SK-N-SH (cell line): ENCODE data around the gene IDI2. TPM values are rescaled to one million over a fixed set of nuclear protein-coding genes. Genes with fewer than 3 reads are reported as not detected.

ENCODE experiments used
- CTCF ChIA-PET: fragments of 300-600, 350-600 bp; formaldehyde crosslinking; extraction: SDS; loops from one replicate; lab custom pipeline; 2021; lab: Yijun Ruan, JAX
- POLR2A ChIA-PET: fragments of 350-600 bp; sonication (Branson Sonifier 250); formaldehyde crosslinking; extraction: SDS; loops from one replicate; lab custom pipeline; 2020; ENCODE audit warnings: antibody characterized with exemption, inconsistent platforms; lab: Yijun Ruan, JAX
- DNase-seq: peaks from one replicate; pipeline ENCODE4 v3.0.0; 2012
- H2AFZ ChIP-seq: fragments of 200-600 bp; sonication (generic); 2 replicates; pipeline ENCODE4 v1.8.1; 2016; ENCODE audit warnings: antibody characterized with exemption, mild to moderate bottlenecking, low read depth
- H3F3A ChIP-seq: fragments of 200-600 bp; sonication (generic); replicated peaks from 2 replicates; pipeline ENCODE3; 2016; ENCODE audit warnings: antibody characterized with exemption, mild to moderate bottlenecking; ENCODE audit not compliant: insufficient read depth
- H3K27ac ChIP-seq, 2 experiments: fragments of 200-500 bp in 1 of 2; fragments of 200-600 bp in 1 of 2; sonication (Bioruptor generic) in 1 of 2; sonication (generic), shearing (Covaris generic) in 1 of 2; 2 replicates each; pipeline versions ENCODE4 v1.5.1 to v1.6.1; 2014 to 2016; ENCODE audit warnings: low read depth in 2 of 2, inconsistent platforms in 1 of 2, low read length in 1 of 2, mild to moderate bottlenecking in 1 of 2, mixed read lengths in 1 of 2
- H3K27me3 ChIP-seq: fragments of 200-600 bp; sonication (generic), shearing (Covaris generic); 2 replicates; pipeline ENCODE4 v1.6.1; 2016; ENCODE audit warnings: mixed run types; ENCODE audit not compliant: insufficient read depth
- H3K36me3 ChIP-seq, 2 experiments: fragments of 200-500 bp in 1 of 2; fragments of 200-600 bp in 1 of 2; sonication (Bioruptor generic) in 1 of 2; sonication (generic) in 1 of 2; replicated peaks in 1 of 2; 2 replicates each; pipeline versions ENCODE3 to v1.5.1; 2014 to 2016; ENCODE audit warnings: low read length in 1 of 2, mild to moderate bottlenecking in 1 of 2; ENCODE audit not compliant: insufficient read depth in 2 of 2, control insufficient read depth in 1 of 2
- H3K4me1 ChIP-seq, 2 experiments: fragments of 200-500 bp in 1 of 2; fragments of 200-600 bp in 1 of 2; sonication (Bioruptor generic) in 1 of 2; sonication (generic), shearing (Covaris generic) in 1 of 2; 2 replicates each; pipeline versions ENCODE4 v1.5.1 to v1.6.1; 2014 to 2016; ENCODE audit warnings: low read depth in 1 of 2, low read length in 1 of 2, mixed run types in 1 of 2; ENCODE audit not compliant: insufficient read depth in 2 of 2, control insufficient read depth in 1 of 2
- H3K4me2 ChIP-seq: fragments of 200-600 bp; sonication (generic), shearing (Covaris generic); 2 replicates; pipeline ENCODE4 v1.6.1; 2017; ENCODE audit warnings: mixed run types
- H3K4me3 ChIP-seq, 2 experiments: fragments of 200-500 bp in 1 of 2; fragments of 200-600 bp in 1 of 2; sonication (Bioruptor generic) in 1 of 2; sonication (generic), shearing (Covaris generic) in 1 of 2; 2 replicates each; pipeline versions ENCODE4 v1.5.1 to v1.8.1; 2014 to 2016; ENCODE audit warnings: low read depth in 2 of 2, inconsistent platforms in 1 of 2, low read length in 1 of 2, mild to moderate bottlenecking in 1 of 2, mixed read lengths in 1 of 2, moderate library complexity in 1 of 2
- H3K79me2 ChIP-seq: fragments of 200-600 bp; sonication (generic); 2 replicates; pipeline ENCODE4 v1.8.1; 2017; ENCODE audit warnings: mild to moderate bottlenecking; ENCODE audit not compliant: insufficient read depth
- H3K9ac ChIP-seq: fragments of 200-600 bp; sonication (generic); 2 replicates; pipeline ENCODE4 v1.6.1; 2017; ENCODE audit warnings: mixed run types
- H3K9me2 ChIP-seq: fragments of 200-600 bp; sonication (generic); 2 replicates; pipeline ENCODE4 v1.6.1; 2017; ENCODE audit warnings: mixed run types
- H3K9me3 ChIP-seq: fragments of 200-600 bp; sonication (generic); 2 replicates; pipeline ENCODE4 v1.6.1; 2017; ENCODE audit warnings: mixed run types, mild to moderate bottlenecking, moderate library complexity
- H4K20me1 ChIP-seq: fragments of 200-600 bp; sonication (generic); 2 replicates; pipeline ENCODE4 v1.6.1; 2017; ENCODE audit warnings: mild to moderate bottlenecking, mixed run types; ENCODE audit not compliant: insufficient read depth
- CHD2 ChIP-seq: fragments of 150-350 bp; IDR thresholded peaks from 2 replicates; pipeline ENCODE4 v1.6.1; 2018; ENCODE audit warnings: low read length; ENCODE audit not compliant: partially characterized antibody
- CTCF ChIP-seq: fragments of 200-600 bp; sonication (generic); IDR thresholded peaks from 2 replicates; pipeline ENCODE4 v1.6.1; 2017; ENCODE audit warnings: antibody characterized with exemption, mild to moderate bottlenecking, moderate library complexity
- ELF1 ChIP-seq: IDR thresholded peaks from 2 replicates; pipeline ENCODE4 v1.4.0; 2012
- EP300 ChIP-seq, 2 experiments: IDR thresholded peaks; 2 replicates each; pipeline versions ENCODE4 v1.4.0 to v1.6.1; 2012; ENCODE audit warnings: borderline replicate concordance in 1 of 2, low read depth in 1 of 2, low read length in 1 of 2
- FOXM1 ChIP-seq: IDR thresholded peaks from 2 replicates; pipeline ENCODE4 v1.4.0; 2012; ENCODE audit warnings: low read depth, mild to moderate bottlenecking
- GATA2 ChIP-seq: sonication (generic); formaldehyde crosslinking; IDR thresholded peaks from 2 replicates; pipeline ENCODE4 v1.5.0; 2020; ENCODE audit warnings: mild to moderate bottlenecking, missing genetic modification reagents
- IRF3 ChIP-seq: fragments of 150-350 bp; IDR thresholded peaks from 2 replicates; pipeline ENCODE4 v1.6.1; 2016; ENCODE audit warnings: mild to moderate bottlenecking, low read depth, low read length
- MAX ChIP-seq: IDR thresholded peaks from 2 replicates; pipeline ENCODE4 v1.4.0; 2012; ENCODE audit warnings: low read depth
- POLR2AphosphoS5 ChIP-seq: IDR thresholded peaks from 2 replicates; pipeline ENCODE4 v1.6.1; 2012; ENCODE audit warnings: low read depth, low read length
- SMC3 ChIP-seq: IDR thresholded peaks from 2 replicates; pipeline ENCODE4 v1.6.1; 2012; ENCODE audit warnings: low read depth, low read length, improper control_type of control experiment
- TAF1 ChIP-seq: IDR thresholded peaks from 2 replicates; pipeline ENCODE4 v1.6.1; 2012; ENCODE audit warnings: low read depth, mild to moderate bottlenecking, low read length, moderate library complexity, borderline replicate concordance
- TCF12 ChIP-seq: IDR thresholded peaks from 2 replicates; pipeline ENCODE4 v1.4.0; 2012
- YY1 ChIP-seq: IDR thresholded peaks from 2 replicates; pipeline ENCODE4 v1.4.0; 2012; ENCODE audit warnings: low read depth, mild to moderate bottlenecking
- WGBS: methylation state at CpG from one replicate; pipeline ENCODE4 v1.1.6; 2017; ENCODE audit warnings: low lambda C conversion rate; 5-methylcytosine and 5-hydroxymethylcytosine counted together
- polyA plus RNA-seq, 3 experiments: library from polyadenylated mRNA; depleted of rRNA; stranded (reverse); fragments of >200 nt; gene quantifications; 2 replicates each; pipeline ENCODE4 v1.2.3, GENCODE V29; 2012
- TF ChIP-seq, protein P1 (sequence below): IDR thresholded peaks from 2 replicates; pipeline ENCODE4 v1.6.1; 2012; ENCODE audit warnings: mild to moderate bottlenecking, low read depth, low read length, moderate library complexity
- TF ChIP-seq, protein P2 (sequence below): fragments of 150-350 bp; IDR thresholded peaks from 2 replicates; pipeline ENCODE4 v1.6.1; 2017; ENCODE audit warnings: antibody characterized with exemption, low read length, low read depth, borderline replicate concordance

The IDI2 gene
- polyA plus RNA-seq, 1 of the 3 experiments (the other 2 are of a cell fraction) = not detected

DNA sequence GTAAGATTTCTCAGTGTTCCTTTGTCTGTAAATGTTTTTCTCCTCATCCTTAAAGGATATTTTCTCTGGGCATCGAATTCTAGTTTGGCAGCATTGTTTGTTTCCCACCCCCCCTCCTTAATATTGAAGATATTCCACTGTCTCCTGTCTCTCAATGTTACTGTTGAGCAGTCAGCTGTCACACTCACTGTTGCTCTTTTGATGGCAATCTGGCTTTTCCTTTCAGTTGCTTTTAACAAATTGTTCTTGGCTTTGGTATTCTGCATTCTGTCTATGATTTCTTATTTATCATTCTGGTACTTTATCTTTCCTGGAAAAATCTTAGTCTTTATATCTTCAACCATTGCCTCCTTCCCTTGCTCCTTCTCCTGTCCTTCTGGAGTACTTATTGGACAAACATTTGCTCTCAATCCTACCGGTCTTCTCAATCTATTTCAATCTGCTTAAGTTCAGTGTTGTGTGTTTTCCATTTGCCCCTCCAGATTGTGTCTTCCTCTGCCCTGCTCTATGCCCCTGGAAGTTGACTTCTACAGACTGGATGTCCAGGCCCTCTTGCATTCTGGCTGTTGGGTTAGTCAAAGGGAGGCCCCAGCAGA lies 46.7 kb downstream of the IDI2 start:
- H3K27me3 ChIP-seq = no peaks in the 10 kb centered on the region
- no peaks in the 10 kb centered on the region for H4K20me1 ChIP-seq
- CTCF ChIA-PET = no interaction called here
- H3K9me2 ChIP-seq = no peaks in the 10 kb centered on the region
- no peak for DNase-seq
- no peak overlapping the region for H3K9ac ChIP-seq
- H3K4me2 ChIP-seq = no peak overlapping the region
- H3F3A ChIP-seq = peaks cover 12% of the 10 kb centered on the region
- peaks cover 8% of the 10 kb centered on the region for H3K9me3 ChIP-seq
- H3K4me3 ChIP-seq = no peak overlapping the region
- TF ChIP-seq TAF1 = no peak
- no peak for TF ChIP-seq SMC3
- no peak for TF ChIP-seq EP300 (IDR thresholded peaks at IDR 0.05; ENCODE audit: borderline replicate concordance in 1 of 2, low read depth in 1 of 2, low read length in 1 of 2)
- TF ChIP-seq CHD2 = no peak
- no peak for TF ChIP-seq GATA2 (CRISPR knock-in tag)
- no peak for TF ChIP-seq ELF1
- TF ChIP-seq POLR2AphosphoS5 = no peak
- TF ChIP-seq, protein P1, sequence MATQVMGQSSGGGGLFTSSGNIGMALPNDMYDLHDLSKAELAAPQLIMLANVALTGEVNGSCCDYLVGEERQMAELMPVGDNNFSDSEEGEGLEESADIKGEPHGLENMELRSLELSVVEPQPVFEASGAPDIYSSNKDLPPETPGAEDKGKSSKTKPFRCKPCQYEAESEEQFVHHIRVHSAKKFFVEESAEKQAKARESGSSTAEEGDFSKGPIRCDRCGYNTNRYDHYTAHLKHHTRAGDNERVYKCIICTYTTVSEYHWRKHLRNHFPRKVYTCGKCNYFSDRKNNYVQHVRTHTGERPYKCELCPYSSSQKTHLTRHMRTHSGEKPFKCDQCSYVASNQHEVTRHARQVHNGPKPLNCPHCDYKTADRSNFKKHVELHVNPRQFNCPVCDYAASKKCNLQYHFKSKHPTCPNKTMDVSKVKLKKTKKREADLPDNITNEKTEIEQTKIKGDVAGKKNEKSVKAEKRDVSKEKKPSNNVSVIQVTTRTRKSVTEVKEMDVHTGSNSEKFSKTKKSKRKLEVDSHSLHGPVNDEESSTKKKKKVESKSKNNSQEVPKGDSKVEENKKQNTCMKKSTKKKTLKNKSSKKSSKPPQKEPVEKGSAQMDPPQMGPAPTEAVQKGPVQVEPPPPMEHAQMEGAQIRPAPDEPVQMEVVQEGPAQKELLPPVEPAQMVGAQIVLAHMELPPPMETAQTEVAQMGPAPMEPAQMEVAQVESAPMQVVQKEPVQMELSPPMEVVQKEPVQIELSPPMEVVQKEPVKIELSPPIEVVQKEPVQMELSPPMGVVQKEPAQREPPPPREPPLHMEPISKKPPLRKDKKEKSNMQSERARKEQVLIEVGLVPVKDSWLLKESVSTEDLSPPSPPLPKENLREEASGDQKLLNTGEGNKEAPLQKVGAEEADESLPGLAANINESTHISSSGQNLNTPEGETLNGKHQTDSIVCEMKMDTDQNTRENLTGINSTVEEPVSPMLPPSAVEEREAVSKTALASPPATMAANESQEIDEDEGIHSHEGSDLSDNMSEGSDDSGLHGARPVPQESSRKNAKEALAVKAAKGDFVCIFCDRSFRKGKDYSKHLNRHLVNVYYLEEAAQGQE = no peak
- TF ChIP-seq TCF12 = no peak
- no peak for TF ChIP-seq FOXM1
- TF ChIP-seq YY1 = no peak
- TF ChIP-seq, protein P2, sequence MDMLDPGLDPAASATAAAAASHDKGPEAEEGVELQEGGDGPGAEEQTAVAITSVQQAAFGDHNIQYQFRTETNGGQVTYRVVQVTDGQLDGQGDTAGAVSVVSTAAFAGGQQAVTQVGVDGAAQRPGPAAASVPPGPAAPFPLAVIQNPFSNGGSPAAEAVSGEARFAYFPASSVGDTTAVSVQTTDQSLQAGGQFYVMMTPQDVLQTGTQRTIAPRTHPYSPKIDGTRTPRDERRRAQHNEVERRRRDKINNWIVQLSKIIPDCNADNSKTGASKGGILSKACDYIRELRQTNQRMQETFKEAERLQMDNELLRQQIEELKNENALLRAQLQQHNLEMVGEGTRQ = no peak
- no peak for TF ChIP-seq IRF3
- no peak for TF ChIP-seq CTCF
- TF ChIP-seq MAX = no peak
- TF ChIP-seq, all 33 proteins: peak for 0
- H3K79me2 ChIP-seq = 0 out of 2 replicates have a peak, but pooled peaks cover 6% of the 10 kb centered on the region
- no peak overlapping the region for H3K27ac ChIP-seq
- WGBS = 36% methylated on average over 2 of the region's 2 CpGs
- H3K36me3 ChIP-seq = peaks cover 0 to 6% of the 10 kb centered on the region in 2 experiments
- POLR2A ChIA-PET = no interaction called here
- no peaks in the 10 kb centered on the region; a peak in 1 of 4 replicates for H3K4me1 ChIP-seq
- H2AFZ ChIP-seq = no peak overlapping the region
